Left ventricle myocardium inferior (tissue), 1 donor: ENCODE results near the gene SSX4B. TPM values are rescaled to one million over a fixed set of nuclear protein-coding genes. Genes with fewer than 3 reads are reported as not detected.
"Not testable (repeated sequence)": the region's sequence is repeated elsewhere in the genome, so short reads cannot be mapped to it uniquely, and the experiment has no call there.

ENCODE experiments used
- DNase-seq: peaks from one replicate; pipeline ENCODE4 v3.0.0-alpha.2; 2020
- H3K27ac ChIP-seq: fragments of 200-600 bp; replicated peaks from 2 replicates; pipeline ENCODE4 v1.8.0; 2021
- H3K27me3 ChIP-seq: fragments of 200-600 bp; 2 replicates; pipeline ENCODE4 v1.8.0; 2021; ENCODE audit warnings: low read depth
- H3K36me3 ChIP-seq: fragments of 200-600 bp; 2 replicates; pipeline ENCODE4 v1.8.0; 2021
- H3K4me1 ChIP-seq: fragments of 200-600 bp; 2 replicates; pipeline ENCODE4 v1.8.0; 2021
- H3K4me3 ChIP-seq: fragments of 200-600 bp; 2 replicates; pipeline ENCODE4 v1.8.0; 2021; ENCODE audit warnings: mild to moderate bottlenecking, moderate library complexity
- H3K9me3 ChIP-seq: fragments of 200-600 bp; replicated peaks from 2 replicates; pipeline ENCODE4 v1.8.0; 2021
- CTCF ChIP-seq: fragments of 200-600 bp; IDR thresholded peaks from 2 replicates; pipeline ENCODE4 v1.8.0; 2021; ENCODE audit warnings: antibody characterized with exemption, mild to moderate bottlenecking, borderline replicate concordance
- intact Hi-C: fragments of 100-400 bp; cut with micrococcal nuclease; formaldehyde crosslinking; loops from one replicate; pipeline ENCODE4 v1.11.0; 2022
- total RNA-seq: library from RNA; stranded (reverse); fragmentation: NEBNext Ultra II Directional; extraction: Animal tissue kit (Norgen Biotek cat#: 25700); gene quantifications from one replicate; pipeline ENCODE4 v1.2.1, GENCODE V29; 2021
- donor health status: DM: no; HTN: yes; CAD: no; lungs with severe emphysema.

Gene SSX4B
- total RNA-seq, 1 donor from 2014 or later: not detected

GRCh38 chrX:48359281-48359680, 52.5 kb downstream of the SSX4B start:
- H3K27ac ChIP-seq, H3K4me3 ChIP-seq, H3K36me3 ChIP-seq, DNase-seq, H3K27me3 ChIP-seq, H3K9me3 ChIP-seq, H3K4me1 ChIP-seq, intact Hi-C loops: not testable (repeated sequence)

GRCh38 chrX:48357681-48358080, 54.1 kb downstream of the SSX4B start:
- TF ChIP-seq CTCF: no peak
- H3K4me1 ChIP-seq: no peaks in the 10 kb centered on the region
- no peaks in the 10 kb centered on the region for H3K9me3 ChIP-seq
- intact Hi-C loops: no loop called here
- no peak overlapping the region for H3K4me3 ChIP-seq
- no peaks in the 10 kb centered on the region for H3K36me3 ChIP-seq
- no peak for DNase-seq
- H3K27me3 ChIP-seq: no peaks in the 10 kb centered on the region
- H3K27ac ChIP-seq: no peak overlapping the region

- H3K9me3 ChIP-seq, H3K36me3 ChIP-seq, H3K27ac ChIP-seq, H3K27me3 ChIP-seq, H3K4me1 ChIP-seq, H3K4me3 ChIP-seq, intact Hi-C loops, DNase-seq: not testable (repeated sequence)
Measured at GRCh38 chrX:48356315-48357094, 55.3 kb downstream of the SSX4B start, which contains the start of gene SSX3. TSS of gene SSX3 (minus strand) at chrX:48356703. CDS start at chrX:48355249, 1,454 bp downstream.

Other genes starting within 250 kb of the SSX4B start
- gene SSX5, start 215.2 kb downstream of the SSX4B start, total RNA-seq: not detected
- gene SSX1, start 156.6 kb downstream of the SSX4B start, total RNA-seq: not detected
- gene SSX3, start 55.3 kb downstream of the SSX4B start, total RNA-seq: not detected
- gene SSX4, start 28.4 kb downstream of the SSX4B start, total RNA-seq: not detected
- gene SLC38A5, start 58.3 kb upstream of the SSX4B start, total RNA-seq: 0.71 TPM
- gene FTSJ1, start 64.2 kb upstream of the SSX4B start, total RNA-seq: 15.3 TPM
- gene PORCN, start 97.0 kb upstream of the SSX4B start, total RNA-seq: 13.6 TPM
- 48.9 TPM for gene EBP, start 109.8 kb upstream of the SSX4B start, total RNA-seq
- gene TBC1D25, start 127.8 kb upstream of the SSX4B start, total RNA-seq: 14.5 TPM
- 121 TPM for gene RBM3, start 162.5 kb upstream of the SSX4B start, total RNA-seq
- 137 TPM for gene WDR13, start 185.5 kb upstream of the SSX4B start, total RNA-seq